Vagina (tissue), 2 donors: ENCODE results near the gene PARVB.

Experiments used
- POLR2A ChIP-seq, 2 donors: fragments of 450-650 bp; IDR thresholded peaks; one replicate each; pipeline ENCODE4 v1.6.1; 2017; ENCODE audit warnings: antibody characterized with exemption in 2 of 2, mild to moderate bottlenecking in 2 of 2, moderate library complexity in 2 of 2
- POLR2AphosphoS5 ChIP-seq, 2 donors: sonication (generic); formaldehyde crosslinking; IDR thresholded peaks; one replicate each; pipeline ENCODE4 v1.9.0; 2017; ENCODE audit warnings: antibody characterized with exemption in 2 of 2, mild to moderate bottlenecking in 2 of 2, low read depth in 1 of 2; ENCODE audit not compliant: insufficient read depth in 1 of 2
- TF ChIP-seq, protein P1 (sequence below), 3 experiments: fragments of 450-650 bp in 2 of 3; fragments of 200-600 bp in 1 of 3; sonication (generic) in 1 of 3; IDR thresholded peaks; one replicate each; pipeline ENCODE4 v1.5.1; 2017 to 2019; ENCODE audit warnings: antibody characterized with exemption in 3 of 3, mild to moderate bottlenecking in 2 of 3, moderate library complexity in 2 of 3

DNA sequence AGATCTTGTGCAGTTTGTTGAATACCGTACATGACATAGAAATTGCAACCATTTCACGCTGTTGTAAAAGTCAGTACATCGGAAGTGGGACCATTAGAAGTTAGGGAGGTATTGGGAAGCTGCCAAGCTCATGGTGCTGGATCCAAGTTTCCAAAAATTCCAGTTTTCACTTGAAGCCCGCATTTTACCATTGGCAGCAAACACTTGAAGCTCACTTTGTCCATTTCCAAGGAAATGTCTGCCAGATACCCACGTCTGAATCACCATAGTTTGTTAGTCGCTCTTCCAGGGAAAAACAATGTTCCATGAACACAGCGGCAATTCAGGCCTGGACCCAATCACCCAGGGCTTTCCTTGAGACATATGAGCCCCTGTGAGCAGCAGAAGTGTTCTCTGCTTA lies 22.6 kb upstream of the PARVB start:
- TF ChIP-seq, protein P1, sequence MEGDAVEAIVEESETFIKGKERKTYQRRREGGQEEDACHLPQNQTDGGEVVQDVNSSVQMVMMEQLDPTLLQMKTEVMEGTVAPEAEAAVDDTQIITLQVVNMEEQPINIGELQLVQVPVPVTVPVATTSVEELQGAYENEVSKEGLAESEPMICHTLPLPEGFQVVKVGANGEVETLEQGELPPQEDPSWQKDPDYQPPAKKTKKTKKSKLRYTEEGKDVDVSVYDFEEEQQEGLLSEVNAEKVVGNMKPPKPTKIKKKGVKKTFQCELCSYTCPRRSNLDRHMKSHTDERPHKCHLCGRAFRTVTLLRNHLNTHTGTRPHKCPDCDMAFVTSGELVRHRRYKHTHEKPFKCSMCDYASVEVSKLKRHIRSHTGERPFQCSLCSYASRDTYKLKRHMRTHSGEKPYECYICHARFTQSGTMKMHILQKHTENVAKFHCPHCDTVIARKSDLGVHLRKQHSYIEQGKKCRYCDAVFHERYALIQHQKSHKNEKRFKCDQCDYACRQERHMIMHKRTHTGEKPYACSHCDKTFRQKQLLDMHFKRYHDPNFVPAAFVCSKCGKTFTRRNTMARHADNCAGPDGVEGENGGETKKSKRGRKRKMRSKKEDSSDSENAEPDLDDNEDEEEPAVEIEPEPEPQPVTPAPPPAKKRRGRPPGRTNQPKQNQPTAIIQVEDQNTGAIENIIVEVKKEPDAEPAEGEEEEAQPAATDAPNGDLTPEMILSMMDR (IDR thresholded peaks at IDR 0.05): no peak
- no peak for TF ChIP-seq POLR2A (IDR thresholded peaks at IDR 0.05)
- TF ChIP-seq POLR2AphosphoS5 (IDR thresholded peaks at IDR 0.05; ENCODE audit: insufficient read depth in 1 of 2, low read depth in 1 of 2): no peak
